HepG2 (cell line): Measurements from ENCODE around the gene GGNBP2. TPM values are rescaled to one million over a fixed set of nuclear protein-coding genes. Genes with fewer than 3 reads are reported as not detected.

ENCODE experiments used
- ATAC-seq: fragments of 200-7000 bp; cut with Tn5 transposase; 3 replicates; pipeline ENCODE4 v1.9.1; 2020; ENCODE audit warnings: mild to moderate bottlenecking, moderate library complexity
- BruUV-seq: library from RNA; stranded (reverse); fragments of 400-500 nt; replicated peaks from 2 replicates; lab custom pipeline; 2021; lab: Mats Ljungman, UMichigan
- CTCF ChIA-PET: fragments of 300-600 bp; formaldehyde crosslinking; extraction: SDS; loops from one replicate; lab custom pipeline; 2021; ENCODE audit warnings: low total read pairs, inconsistent platforms, low intra/inter-chr PET ratio; lab: Yijun Ruan, JAX
- POLR2A ChIA-PET: fragments of 350-600 bp; sonication (Branson Sonifier 250); formaldehyde crosslinking; loops from one replicate; lab custom pipeline; 2020; ENCODE audit warnings: antibody characterized with exemption, inconsistent platforms; lab: Yijun Ruan, JAX
- DNase-seq: peaks from one replicate; pipeline ENCODE4 v3.0.0-alpha.2; 2015; ENCODE audit warnings: low spot score
- FAIRE-seq: peaks from 3 replicates; lab custom pipeline; 2011; peaks lifted over from hg19 to GRCh38; lab: Jason Lieb, UNC
- H2AFZ ChIP-seq: one replicate; pipeline ENCODE4 v1.6.1; 2011; ENCODE audit warnings: low read length, inconsistent platforms
- H3K27ac ChIP-seq: fragments of 300-600 bp; 3 replicates; pipeline ENCODE4 v1.8.0; 2011; ENCODE audit warnings: mixed run types, mild to moderate bottlenecking, mixed read lengths, low read length, inconsistent platforms; ENCODE audit not compliant: insufficient read depth; ENCODE audit errors: extremely low read length
- H3K27me3 ChIP-seq, 2 experiments: fragments of 200-600 bp in 1 of 2; 2 replicates in 1 of 2; 3 replicates in 1 of 2; pipeline versions ENCODE4 v1.6.0 to v1.8.0; 2011; ENCODE audit warnings: low read length in 2 of 2, mild to moderate bottlenecking in 2 of 2, moderate library complexity in 2 of 2, inconsistent platforms in 1 of 2; ENCODE audit not compliant: insufficient read depth in 2 of 2, control insufficient read depth in 1 of 2
- H3K36me3 ChIP-seq, 2 experiments: fragments of 200-600 bp in 1 of 2; replicated peaks in 1 of 2; 2 replicates in 1 of 2; 3 replicates in 1 of 2; pipeline versions ENCODE4 v1.5.1 to v1.8.0; 2011; ENCODE audit warnings: low read length in 2 of 2, inconsistent platforms in 1 of 2; ENCODE audit not compliant: insufficient read depth in 2 of 2, control insufficient read depth in 1 of 2
- H3K4me1 ChIP-seq: 2 replicates; pipeline ENCODE4 v1.5.1; 2012; ENCODE audit warnings: low read length, inconsistent platforms; ENCODE audit not compliant: insufficient read depth
- H3K4me2 ChIP-seq: 2 replicates; pipeline ENCODE4 v1.6.0; 2011; ENCODE audit warnings: low read depth, low read length, inconsistent platforms
- H3K4me3 ChIP-seq, 3 experiments: fragments of 200-600 bp in 1 of 3; sonication (generic), shearing (Covaris generic) in 1 of 3; replicated peaks in 1 of 3; 2 replicates each; pipeline ENCODE4 v1.5.1; 2011 to 2016; ENCODE audit warnings: low read length in 3 of 3, inconsistent platforms in 2 of 3, low read depth in 2 of 3, mild to moderate bottlenecking in 2 of 3, control low read depth in 1 of 3, mixed read lengths in 1 of 3; ENCODE audit not compliant: insufficient read depth in 1 of 3
- H3K79me2 ChIP-seq: one replicate; pipeline ENCODE4 v1.6.1; 2011; ENCODE audit warnings: low read length, inconsistent platforms; ENCODE audit not compliant: insufficient read depth
- H3K9ac ChIP-seq: 2 replicates; pipeline ENCODE4 v1.6.0; 2011; ENCODE audit warnings: mild to moderate bottlenecking, low read depth, low read length, inconsistent platforms; ENCODE audit not compliant: insufficient read depth
- H3K9me3 ChIP-seq: 2 replicates; pipeline ENCODE4 v1.5.1; 2012; ENCODE audit warnings: mild to moderate bottlenecking, low read length
- H4K20me1 ChIP-seq: 2 replicates; pipeline ENCODE4 v1.6.0; 2011; ENCODE audit warnings: inconsistent platforms, mild to moderate bottlenecking, low read length, moderate library complexity; ENCODE audit not compliant: insufficient read depth
- ATRX ChIP-seq: sonication (generic); formaldehyde crosslinking; IDR thresholded peaks from 2 replicates; pipeline ENCODE4 v1.4.0; 2020; ENCODE audit warnings: missing genetic modification reagents, borderline replicate concordance
- IRX3 ChIP-seq: sonication (generic); formaldehyde crosslinking; IDR thresholded peaks from 2 replicates; pipeline ENCODE4 v1.8.1; 2023; ENCODE audit warnings: mild to moderate bottlenecking, low read depth, missing genetic modification reagents, borderline replicate concordance
- MZF1 ChIP-seq: sonication (generic); formaldehyde crosslinking; IDR thresholded peaks from 2 replicates; pipeline ENCODE4 v1.8.1; 2023; ENCODE audit warnings: mild to moderate bottlenecking, missing genetic modification reagents, borderline replicate concordance
- RXRA ChIP-seq: sonication (generic); formaldehyde crosslinking; IDR thresholded peaks from 2 replicates; pipeline ENCODE4 v1.5.1; 2020; ENCODE audit warnings: missing genetic modification reagents
- ZNF331 ChIP-seq: sonication (generic); formaldehyde crosslinking; IDR thresholded peaks from 2 replicates; pipeline ENCODE4 v1.4.0; 2020; ENCODE audit warnings: missing genetic modification reagents
- ZNF510 ChIP-seq: sonication (generic); formaldehyde crosslinking; IDR thresholded peaks from 2 replicates; pipeline ENCODE4 v1.4.0; 2020; ENCODE audit warnings: low read depth, mild to moderate bottlenecking, missing genetic modification reagents
- ZNF557 ChIP-seq: sonication (generic); formaldehyde crosslinking; IDR thresholded peaks from 2 replicates; pipeline ENCODE4 v1.4.0; 2020; ENCODE audit warnings: missing genetic modification reagents
- WGBS: methylation state at CpG from one replicate; pipeline ENCODE4 v1.1.6; 2017; ENCODE audit warnings: low lambda C conversion rate; 5-methylcytosine and 5-hydroxymethylcytosine counted together
- in situ Hi-C: cut with HindIII; loops from 2 replicates; pipeline ENCODE4 v1.10.0; 2017; ENCODE audit warnings: low pct_unique_long_range_greater_than_20kb; ENCODE audit not compliant: extremely low pct_ligation_motif_present
- intact Hi-C: fragments of 100-400 bp; cut with micrococcal nuclease; formaldehyde crosslinking; loops from one replicate; pipeline ENCODE4 v1.10.0; 2022; ENCODE audit not compliant: unreplicated experiment
- polyA plus RNA-seq, 8 experiments: library from polyadenylated mRNA; depleted of rRNA in 3 of 8; stranded (reverse) in 7 of 8; unstranded in 1 of 8; fragments of >200 nt; fragmentation: Illumina TruSeq in 4 of 8; extraction: Trizol in 4 of 8; gene quantifications; 2 replicates each; pipeline versions ENCODE4 v1.2.1 to v1.2.3, GENCODE V29; 2011 to 2016; ENCODE audit warnings: low read depth in 4 of 8, missing spikeins in 1 of 8, mixed read lengths in 1 of 8; ENCODE audit not compliant: insufficient read depth in 1 of 8
- total RNA-seq, 5 experiments: library from RNA; depleted of rRNA; stranded (reverse); fragments of >200 nt; fragmentation: Illumina TruSeq; extraction: Trizol; gene quantifications; 2 replicates each; pipeline ENCODE4 v1.2.3, GENCODE V29; 2016; ENCODE audit warnings: low read depth in 1 of 5
- TF ChIP-seq, protein P1 (sequence below): sonication (generic); formaldehyde crosslinking; IDR thresholded peaks from 2 replicates; pipeline ENCODE4 v1.8.0; 2022; ENCODE audit warnings: mild to moderate bottlenecking, missing genetic modification reagents
- TF ChIP-seq, protein P2 (sequence below): sonication (generic); formaldehyde crosslinking; IDR thresholded peaks from 2 replicates; pipeline ENCODE4 v1.8.1; 2023; ENCODE audit warnings: mild to moderate bottlenecking, moderate library complexity, missing genetic modification reagents
- TF ChIP-seq, protein P3 (sequence below): sonication (generic); formaldehyde crosslinking; IDR thresholded peaks from 2 replicates; pipeline ENCODE4 v1.4.0; 2020; ENCODE audit warnings: missing genetic modification reagents
- TF ChIP-seq, protein P4 (sequence below): sonication (generic); formaldehyde crosslinking; IDR thresholded peaks from 2 replicates; pipeline ENCODE4 v1.5.0; 2020; ENCODE audit warnings: missing genetic modification reagents, mild to moderate bottlenecking, borderline replicate concordance
- TF ChIP-seq, protein P5 (sequence below): sonication (generic); formaldehyde crosslinking; IDR thresholded peaks from 2 replicates; pipeline ENCODE4 v1.9.0; 2021; ENCODE audit warnings: missing genetic modification reagents, mild to moderate bottlenecking, borderline replicate concordance

GGNBP2 gene
- total and polyA plus RNA-seq, 2 of the 13 experiments (the other 11 are each of a cell fraction or from before 2014, with no cell fraction given), result 53.3 to 84.2 TPM

DNA sequence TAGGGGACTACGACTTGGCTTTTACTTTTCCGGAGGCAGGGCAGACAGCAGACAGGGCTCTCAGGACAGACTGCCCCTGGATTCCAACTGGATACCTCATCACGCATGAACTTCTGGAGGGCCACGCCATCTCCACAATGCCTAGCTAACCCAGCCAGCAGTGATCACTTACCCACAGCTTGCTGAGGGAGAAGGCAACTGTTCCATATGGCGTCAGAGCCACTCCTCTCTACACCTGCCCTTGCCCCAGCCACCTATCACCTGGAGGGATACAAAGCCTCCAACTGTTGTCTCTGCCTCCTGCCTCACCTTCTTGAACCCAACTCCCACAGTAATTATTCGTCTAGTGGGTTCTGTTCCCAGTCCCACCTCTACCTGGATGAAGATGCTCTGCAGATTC, 18.8 kb upstream of the GGNBP2 start:
- peaks cover 24 to 65% of the 10 kb centered on the region in 2 experiments for H3K36me3 ChIP-seq
- DNase-seq (no peak), ATAC-seq (no peak), FAIRE-seq (no peak)
- H3K27ac ChIP-seq, result no peak overlapping the region
- POLR2A ChIA-PET, result no interaction called here
- H3K4me2 ChIP-seq, result no peak overlapping the region
- no peaks in the 10 kb centered on the region for H3K4me1 ChIP-seq
- H3K9ac ChIP-seq, result no peak overlapping the region
- no TSS peak for BruUV-seq
- over 99% methylated on average over 6 of the region's 6 CpGs for WGBS
- H2AFZ ChIP-seq, result no peak overlapping the region
- no peaks in the 10 kb centered on the region for H3K27me3 ChIP-seq
- intact Hi-C loops (no loop called here), in situ Hi-C loops (no loop called here)
- H3K9me3 ChIP-seq, result no peaks in the 10 kb centered on the region
- no peak overlapping the region for H3K4me3 ChIP-seq
- CTCF ChIA-PET, result no interaction called here
- H3K79me2 ChIP-seq, result no peaks in the 10 kb centered on the region
- no peaks in the 10 kb centered on the region for H4K20me1 ChIP-seq
- TF ChIP-seq, protein P1, sequence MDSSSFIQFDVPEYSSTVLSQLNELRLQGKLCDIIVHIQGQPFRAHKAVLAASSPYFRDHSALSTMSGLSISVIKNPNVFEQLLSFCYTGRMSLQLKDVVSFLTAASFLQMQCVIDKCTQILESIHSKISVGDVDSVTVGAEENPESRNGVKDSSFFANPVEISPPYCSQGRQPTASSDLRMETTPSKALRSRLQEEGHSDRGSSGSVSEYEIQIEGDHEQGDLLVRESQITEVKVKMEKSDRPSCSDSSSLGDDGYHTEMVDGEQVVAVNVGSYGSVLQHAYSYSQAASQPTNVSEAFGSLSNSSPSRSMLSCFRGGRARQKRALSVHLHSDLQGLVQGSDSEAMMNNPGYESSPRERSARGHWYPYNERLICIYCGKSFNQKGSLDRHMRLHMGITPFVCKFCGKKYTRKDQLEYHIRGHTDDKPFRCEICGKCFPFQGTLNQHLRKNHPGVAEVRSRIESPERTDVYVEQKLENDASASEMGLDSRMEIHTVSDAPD (CRISPR knock-in tag), result no peak
- TF ChIP-seq, protein P2, sequence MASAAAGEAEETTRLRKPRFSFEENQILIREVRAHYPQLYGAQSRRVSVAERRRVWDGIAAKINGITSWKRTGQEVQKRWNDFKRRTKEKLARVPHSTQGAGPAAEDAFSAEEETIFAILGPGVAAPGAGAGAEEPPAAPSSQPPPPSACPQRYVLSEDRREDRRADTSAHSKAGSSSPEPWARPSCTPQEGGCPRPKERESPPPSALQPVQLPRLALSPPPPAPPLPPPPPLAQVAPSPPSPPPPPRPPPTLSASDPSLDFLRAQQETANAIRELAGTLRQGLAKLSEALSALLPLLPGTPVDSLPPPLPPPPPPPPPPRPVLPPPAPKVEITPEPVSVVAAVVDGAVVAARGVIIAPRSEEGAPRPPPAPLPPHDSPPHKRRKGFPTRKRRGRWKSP, result no peak
- no peak for TF ChIP-seq IRX3 (CRISPR knock-in tag)
- TF ChIP-seq ZNF510 (CRISPR knock-in tag), result no peak
- TF ChIP-seq, protein P3, sequence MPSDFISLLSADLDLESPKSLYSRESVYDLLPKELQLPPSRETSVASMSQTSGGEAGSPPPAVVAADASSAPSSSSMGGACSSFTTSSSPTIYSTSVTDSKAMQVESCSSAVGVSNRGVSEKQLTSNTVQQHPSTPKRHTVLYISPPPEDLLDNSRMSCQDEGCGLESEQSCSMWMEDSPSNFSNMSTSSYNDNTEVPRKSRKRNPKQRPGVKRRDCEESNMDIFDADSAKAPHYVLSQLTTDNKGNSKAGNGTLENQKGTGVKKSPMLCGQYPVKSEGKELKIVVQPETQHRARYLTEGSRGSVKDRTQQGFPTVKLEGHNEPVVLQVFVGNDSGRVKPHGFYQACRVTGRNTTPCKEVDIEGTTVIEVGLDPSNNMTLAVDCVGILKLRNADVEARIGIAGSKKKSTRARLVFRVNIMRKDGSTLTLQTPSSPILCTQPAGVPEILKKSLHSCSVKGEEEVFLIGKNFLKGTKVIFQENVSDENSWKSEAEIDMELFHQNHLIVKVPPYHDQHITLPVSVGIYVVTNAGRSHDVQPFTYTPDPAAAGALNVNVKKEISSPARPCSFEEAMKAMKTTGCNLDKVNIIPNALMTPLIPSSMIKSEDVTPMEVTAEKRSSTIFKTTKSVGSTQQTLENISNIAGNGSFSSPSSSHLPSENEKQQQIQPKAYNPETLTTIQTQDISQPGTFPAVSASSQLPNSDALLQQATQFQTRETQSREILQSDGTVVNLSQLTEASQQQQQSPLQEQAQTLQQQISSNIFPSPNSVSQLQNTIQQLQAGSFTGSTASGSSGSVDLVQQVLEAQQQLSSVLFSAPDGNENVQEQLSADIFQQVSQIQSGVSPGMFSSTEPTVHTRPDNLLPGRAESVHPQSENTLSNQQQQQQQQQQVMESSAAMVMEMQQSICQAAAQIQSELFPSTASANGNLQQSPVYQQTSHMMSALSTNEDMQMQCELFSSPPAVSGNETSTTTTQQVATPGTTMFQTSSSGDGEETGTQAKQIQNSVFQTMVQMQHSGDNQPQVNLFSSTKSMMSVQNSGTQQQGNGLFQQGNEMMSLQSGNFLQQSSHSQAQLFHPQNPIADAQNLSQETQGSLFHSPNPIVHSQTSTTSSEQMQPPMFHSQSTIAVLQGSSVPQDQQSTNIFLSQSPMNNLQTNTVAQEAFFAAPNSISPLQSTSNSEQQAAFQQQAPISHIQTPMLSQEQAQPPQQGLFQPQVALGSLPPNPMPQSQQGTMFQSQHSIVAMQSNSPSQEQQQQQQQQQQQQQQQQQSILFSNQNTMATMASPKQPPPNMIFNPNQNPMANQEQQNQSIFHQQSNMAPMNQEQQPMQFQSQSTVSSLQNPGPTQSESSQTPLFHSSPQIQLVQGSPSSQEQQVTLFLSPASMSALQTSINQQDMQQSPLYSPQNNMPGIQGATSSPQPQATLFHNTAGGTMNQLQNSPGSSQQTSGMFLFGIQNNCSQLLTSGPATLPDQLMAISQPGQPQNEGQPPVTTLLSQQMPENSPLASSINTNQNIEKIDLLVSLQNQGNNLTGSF (CRISPR knock-in tag), result no peak
- no peak for TF ChIP-seq MZF1 (CRISPR knock-in tag)
- no peak for TF ChIP-seq ATRX (CRISPR knock-in tag)
- TF ChIP-seq ZNF557 (CRISPR knock-in tag), result no peak
- TF ChIP-seq, protein P4, sequence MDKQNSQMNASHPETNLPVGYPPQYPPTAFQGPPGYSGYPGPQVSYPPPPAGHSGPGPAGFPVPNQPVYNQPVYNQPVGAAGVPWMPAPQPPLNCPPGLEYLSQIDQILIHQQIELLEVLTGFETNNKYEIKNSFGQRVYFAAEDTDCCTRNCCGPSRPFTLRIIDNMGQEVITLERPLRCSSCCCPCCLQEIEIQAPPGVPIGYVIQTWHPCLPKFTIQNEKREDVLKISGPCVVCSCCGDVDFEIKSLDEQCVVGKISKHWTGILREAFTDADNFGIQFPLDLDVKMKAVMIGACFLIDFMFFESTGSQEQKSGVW (CRISPR knock-in tag), result no peak
- no peak for TF ChIP-seq RXRA (CRISPR knock-in tag)
- TF ChIP-seq, protein P5, sequence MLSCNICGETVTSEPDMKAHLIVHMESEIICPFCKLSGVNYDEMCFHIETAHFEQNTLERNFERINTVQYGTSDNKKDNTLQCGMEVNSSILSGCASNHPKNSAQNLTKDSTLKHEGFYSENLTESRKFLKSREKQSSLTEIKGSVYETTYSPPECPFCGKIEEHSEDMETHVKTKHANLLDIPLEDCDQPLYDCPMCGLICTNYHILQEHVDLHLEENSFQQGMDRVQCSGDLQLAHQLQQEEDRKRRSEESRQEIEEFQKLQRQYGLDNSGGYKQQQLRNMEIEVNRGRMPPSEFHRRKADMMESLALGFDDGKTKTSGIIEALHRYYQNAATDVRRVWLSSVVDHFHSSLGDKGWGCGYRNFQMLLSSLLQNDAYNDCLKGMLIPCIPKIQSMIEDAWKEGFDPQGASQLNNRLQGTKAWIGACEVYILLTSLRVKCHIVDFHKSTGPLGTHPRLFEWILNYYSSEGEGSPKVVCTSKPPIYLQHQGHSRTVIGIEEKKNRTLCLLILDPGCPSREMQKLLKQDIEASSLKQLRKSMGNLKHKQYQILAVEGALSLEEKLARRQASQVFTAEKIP (CRISPR knock-in tag), result no peak
- TF ChIP-seq ZNF331 (CRISPR knock-in tag), result no peak
